ENCODE data around the gene CCDC89. TPM values are rescaled to one million over a fixed set of nuclear protein-coding genes. Genes with fewer than 3 reads are reported as not detected.
"Not testable (repeated sequence)": the region's sequence is repeated elsewhere in the genome, so short reads cannot be mapped to it uniquely, and the experiment has no call there.

Gene CCDC89
- total and polyA plus RNA-seq, 2 donors (not counting 3 experiments of a cell fraction or from before 2014, with no cell fraction given), result not detected

DNA sequence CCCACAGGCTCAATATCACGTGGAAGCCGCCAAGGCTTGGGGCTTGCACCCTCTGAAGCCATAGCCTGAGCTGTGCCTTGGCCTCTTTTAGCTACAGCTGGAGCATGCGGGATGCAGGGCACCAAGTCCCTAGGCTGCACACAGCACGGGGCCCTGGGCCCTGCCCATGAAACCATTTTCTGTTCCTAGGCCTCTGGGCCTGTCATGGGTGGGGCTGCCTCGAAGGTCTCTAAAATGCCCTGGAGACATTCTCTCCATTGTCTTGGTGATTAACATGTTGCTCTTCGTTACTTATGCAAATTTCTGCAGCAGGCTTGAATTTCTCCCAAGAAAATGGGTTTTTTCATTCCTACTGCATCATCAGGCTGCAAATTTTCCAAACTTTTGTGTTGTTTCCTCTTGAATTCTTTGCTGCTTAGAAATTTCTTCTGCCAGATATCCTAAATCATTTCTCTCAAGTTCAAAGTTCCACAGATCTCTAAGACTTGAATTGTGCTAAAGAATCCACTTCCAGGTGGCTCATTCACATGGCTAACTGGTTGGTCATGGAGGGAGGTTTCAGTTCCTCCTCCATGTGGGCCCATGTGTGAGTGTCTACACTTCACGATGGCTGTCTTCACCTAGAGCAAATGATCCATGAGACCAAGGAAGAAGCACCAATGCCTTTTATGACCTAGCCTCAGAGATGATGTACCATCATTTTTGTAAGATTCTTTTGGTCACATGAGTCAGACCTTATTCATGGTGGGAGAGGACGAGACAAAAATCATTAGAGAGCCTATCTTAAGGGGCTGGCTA lies 13.7 kb downstream of the CCDC89 start:
- Histone ChIP-seq H2AFZ (ENCODE audit: low read depth, low read length) (no peak overlapping the region), H3K27me3 (ENCODE audit: control insufficient read depth in 2 of 2, insufficient read depth in 2 of 2, low read length in 2 of 2) (peaks cover 21 to 33% of the 10 kb centered on the region in 2 experiments), H3K4me3 (replicated peaks in 1 of 3; ENCODE audit: insufficient read depth in 1 of 3, low read depth in 1 of 3, low read length in 3 of 3) (no peak overlapping the region), H4K20me1 (replicated peaks; ENCODE audit: control insufficient read depth, extremely low read depth, insufficient read depth, low read length) (no peaks in the 10 kb centered on the region), H3K36me3 (ENCODE audit: control insufficient read depth in 2 of 2, extremely low read depth in 1 of 2, insufficient read depth in 2 of 2, low read length in 2 of 2) (no peaks in the 10 kb centered on the region), H3K9ac (replicated peaks; ENCODE audit: extremely low read depth, insufficient read depth, low read length) (no peak overlapping the region), H3K4me1 (ENCODE audit: control insufficient read depth, extremely low read depth, insufficient read depth, low read length) (no peaks in the 10 kb centered on the region), H3K9me1 (replicated peaks; ENCODE audit: control insufficient read depth, extremely low read depth, insufficient read depth, low read length) (no peaks in the 10 kb centered on the region), H3K9me3 (replicated peaks; ENCODE audit: control insufficient read depth, insufficient read depth, low read length) (no peaks in the 10 kb centered on the region), H3K27ac (ENCODE audit: insufficient read depth, low read depth, low read length) (no peak overlapping the region), H3K4me2 (ENCODE audit: insufficient read depth, low read length) (no peak overlapping the region), H3K79me2 (ENCODE audit: control insufficient read depth, insufficient read depth, low read length) (no peaks in the 10 kb centered on the region)
- CTCF ChIA-PET, result no interaction called here
- dilution Hi-C loops (cut with MboI; ENCODE audit: extremely low pct_ligation_motif_present, low sequenced_read_pairs) (no loop called here), intact Hi-C loops (cut with micrococcal nuclease) (no loop called here)
- no TSS peak for BruUV-seq (replicated peaks)
- no peak for TF ChIP-seq FOS (IDR thresholded peaks at IDR 0.05; ENCODE audit: borderline replicate concordance, insufficient read depth, low read length)
- TF ChIP-seq, protein P1, sequence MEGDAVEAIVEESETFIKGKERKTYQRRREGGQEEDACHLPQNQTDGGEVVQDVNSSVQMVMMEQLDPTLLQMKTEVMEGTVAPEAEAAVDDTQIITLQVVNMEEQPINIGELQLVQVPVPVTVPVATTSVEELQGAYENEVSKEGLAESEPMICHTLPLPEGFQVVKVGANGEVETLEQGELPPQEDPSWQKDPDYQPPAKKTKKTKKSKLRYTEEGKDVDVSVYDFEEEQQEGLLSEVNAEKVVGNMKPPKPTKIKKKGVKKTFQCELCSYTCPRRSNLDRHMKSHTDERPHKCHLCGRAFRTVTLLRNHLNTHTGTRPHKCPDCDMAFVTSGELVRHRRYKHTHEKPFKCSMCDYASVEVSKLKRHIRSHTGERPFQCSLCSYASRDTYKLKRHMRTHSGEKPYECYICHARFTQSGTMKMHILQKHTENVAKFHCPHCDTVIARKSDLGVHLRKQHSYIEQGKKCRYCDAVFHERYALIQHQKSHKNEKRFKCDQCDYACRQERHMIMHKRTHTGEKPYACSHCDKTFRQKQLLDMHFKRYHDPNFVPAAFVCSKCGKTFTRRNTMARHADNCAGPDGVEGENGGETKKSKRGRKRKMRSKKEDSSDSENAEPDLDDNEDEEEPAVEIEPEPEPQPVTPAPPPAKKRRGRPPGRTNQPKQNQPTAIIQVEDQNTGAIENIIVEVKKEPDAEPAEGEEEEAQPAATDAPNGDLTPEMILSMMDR (IDR thresholded peaks at IDR 0.05; ENCODE audit: extremely low read depth in 1 of 2, insufficient read depth in 1 of 2, low read depth in 1 of 2, low read length in 2 of 2), result no peak
- TF ChIP-seq POLR2AphosphoS5 (IDR thresholded peaks at IDR 0.05; ENCODE audit: insufficient read depth, low read depth, low read length), result no peak
- TF ChIP-seq, protein P2, sequence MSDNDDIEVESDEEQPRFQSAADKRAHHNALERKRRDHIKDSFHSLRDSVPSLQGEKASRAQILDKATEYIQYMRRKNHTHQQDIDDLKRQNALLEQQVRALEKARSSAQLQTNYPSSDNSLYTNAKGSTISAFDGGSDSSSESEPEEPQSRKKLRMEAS (IDR thresholded peaks at IDR 0.05; ENCODE audit: insufficient read depth, insufficient read length), result no peak
- TF ChIP-seq POLR2A (IDR thresholded peaks at IDR 0.05; ENCODE audit: low read depth, low read length), result no peak
- TF ChIP-seq GATA2 (IDR thresholded peaks at IDR 0.05; ENCODE audit: insufficient read depth, insufficient read length, low read depth, low read length), result no peak
- TF ChIP-seq MYC (IDR thresholded peaks at IDR 0.05; ENCODE audit: low read depth, low read length), result no peak
- no peak for TF ChIP-seq EZH2 (IDR thresholded peaks at IDR 0.05; ENCODE audit: borderline replicate concordance, low read depth, low read length, severe bottlenecking)
- TF ChIP-seq JUN (IDR thresholded peaks at IDR 0.05; ENCODE audit: borderline replicate concordance, insufficient read depth, insufficient read length, low read depth), result no peak
- POLR2A ChIA-PET, result no interaction called here
- DNase-seq (ENCODE audit: low read depth, low spot score) (no peak), FAIRE-seq (no peak)

DNA sequence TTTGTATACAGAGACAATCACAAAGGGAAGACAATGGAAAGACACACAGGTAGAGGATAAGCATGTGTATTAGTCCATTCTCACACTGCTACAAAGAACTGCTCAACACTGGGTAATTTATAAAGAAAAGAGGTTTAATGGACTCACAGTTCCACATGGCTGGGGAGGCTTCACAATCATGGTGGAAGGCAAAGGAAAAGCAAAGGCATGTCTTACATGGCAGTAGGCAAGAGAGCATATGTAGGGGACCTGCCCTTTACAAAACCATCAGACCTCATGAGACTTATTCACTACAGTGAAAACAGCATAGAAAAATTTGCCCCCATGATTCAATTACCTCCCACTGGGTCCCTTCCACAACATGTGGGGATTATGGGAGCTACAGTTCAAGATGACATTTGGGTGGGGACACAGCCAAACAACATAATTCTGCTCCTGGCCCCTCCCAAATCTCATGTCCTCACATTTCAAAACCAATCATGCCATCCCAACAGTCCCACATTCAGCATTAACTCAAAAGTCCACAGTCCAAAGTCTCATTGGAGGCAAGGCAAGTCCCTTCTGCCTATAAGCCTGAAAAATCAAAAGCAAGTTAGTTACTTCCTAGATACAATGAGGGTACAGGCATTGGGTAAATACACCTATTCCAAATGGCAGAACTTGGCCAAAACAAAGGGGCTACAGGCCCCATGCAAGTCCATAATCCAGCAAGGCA lies 14.9 kb downstream of the CCDC89 start:
- FAIRE-seq; DNase-seq (ENCODE audit: low read depth, low spot score); H3K27ac ChIP-seq (ENCODE audit: insufficient read depth, low read depth, low read length); H3K36me3 ChIP-seq (ENCODE audit: control insufficient read depth in 2 of 2, extremely low read depth in 1 of 2, insufficient read depth in 2 of 2, low read length in 2 of 2); H3K4me3 ChIP-seq (replicated peaks in 1 of 3; ENCODE audit: insufficient read depth in 1 of 3, low read depth in 1 of 3, low read length in 3 of 3); BruUV-seq (replicated peaks); intact Hi-C loops (cut with micrococcal nuclease); H3K4me2 ChIP-seq (ENCODE audit: insufficient read depth, low read length); POLR2A ChIA-PET; H4K20me1 ChIP-seq (replicated peaks; ENCODE audit: control insufficient read depth, extremely low read depth, insufficient read depth, low read length); dilution Hi-C loops (cut with MboI; ENCODE audit: extremely low pct_ligation_motif_present, low sequenced_read_pairs); CTCF ChIA-PET; H3K9me1 ChIP-seq (replicated peaks; ENCODE audit: control insufficient read depth, extremely low read depth, insufficient read depth, low read length); H2AFZ ChIP-seq (ENCODE audit: low read depth, low read length); H3K4me1 ChIP-seq (ENCODE audit: control insufficient read depth, extremely low read depth, insufficient read depth, low read length); H3K9ac ChIP-seq (replicated peaks; ENCODE audit: extremely low read depth, insufficient read depth, low read length); H3K79me2 ChIP-seq (ENCODE audit: control insufficient read depth, insufficient read depth, low read length); H3K9me3 ChIP-seq (replicated peaks; ENCODE audit: control insufficient read depth, insufficient read depth, low read length): not testable (repeated sequence)
- H3K27me3 ChIP-seq (ENCODE audit: control insufficient read depth in 2 of 2, insufficient read depth in 2 of 2, low read length in 2 of 2), result peaks cover 21 to 28% of the 10 kb centered on the region in 2 experiments

All from endothelial cell of umbilical vein (primary cell).